ENCODE measurements around the gene IGIP. TPM values are rescaled to one million over a fixed set of nuclear protein-coding genes. Genes with fewer than 3 reads are reported as not detected.

The IGIP gene
- total RNA-seq, 4 donors from 2014 or later: 8.4 to 21.3 (median 16.8) TPM

DNA sequence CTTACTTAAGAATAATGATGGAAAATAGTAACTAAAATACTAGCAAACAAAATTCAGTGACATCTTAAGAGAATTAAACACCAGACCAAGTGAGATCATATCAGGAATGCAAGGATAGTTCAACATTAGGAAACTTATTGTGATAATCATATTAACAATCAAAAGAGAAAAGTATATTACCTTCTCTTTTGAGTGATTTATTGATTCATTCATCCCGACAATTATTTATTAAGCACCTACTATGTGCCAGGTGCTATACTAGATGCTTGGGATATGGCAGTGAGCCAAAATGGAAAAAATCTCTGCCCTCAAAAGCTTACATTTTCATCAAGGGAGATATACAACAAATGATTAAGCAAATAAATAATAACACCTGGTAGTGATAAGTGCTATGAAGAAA lies 35.5 kb upstream of the IGIP start:
- ATAC-seq (ENCODE audit: low FRiP score) (no peak), DNase-seq (ENCODE audit: low spot score) (no peak)
- TF ChIP-seq, protein P1, sequence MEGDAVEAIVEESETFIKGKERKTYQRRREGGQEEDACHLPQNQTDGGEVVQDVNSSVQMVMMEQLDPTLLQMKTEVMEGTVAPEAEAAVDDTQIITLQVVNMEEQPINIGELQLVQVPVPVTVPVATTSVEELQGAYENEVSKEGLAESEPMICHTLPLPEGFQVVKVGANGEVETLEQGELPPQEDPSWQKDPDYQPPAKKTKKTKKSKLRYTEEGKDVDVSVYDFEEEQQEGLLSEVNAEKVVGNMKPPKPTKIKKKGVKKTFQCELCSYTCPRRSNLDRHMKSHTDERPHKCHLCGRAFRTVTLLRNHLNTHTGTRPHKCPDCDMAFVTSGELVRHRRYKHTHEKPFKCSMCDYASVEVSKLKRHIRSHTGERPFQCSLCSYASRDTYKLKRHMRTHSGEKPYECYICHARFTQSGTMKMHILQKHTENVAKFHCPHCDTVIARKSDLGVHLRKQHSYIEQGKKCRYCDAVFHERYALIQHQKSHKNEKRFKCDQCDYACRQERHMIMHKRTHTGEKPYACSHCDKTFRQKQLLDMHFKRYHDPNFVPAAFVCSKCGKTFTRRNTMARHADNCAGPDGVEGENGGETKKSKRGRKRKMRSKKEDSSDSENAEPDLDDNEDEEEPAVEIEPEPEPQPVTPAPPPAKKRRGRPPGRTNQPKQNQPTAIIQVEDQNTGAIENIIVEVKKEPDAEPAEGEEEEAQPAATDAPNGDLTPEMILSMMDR (IDR thresholded peaks at IDR 0.05): no peak

DNA sequence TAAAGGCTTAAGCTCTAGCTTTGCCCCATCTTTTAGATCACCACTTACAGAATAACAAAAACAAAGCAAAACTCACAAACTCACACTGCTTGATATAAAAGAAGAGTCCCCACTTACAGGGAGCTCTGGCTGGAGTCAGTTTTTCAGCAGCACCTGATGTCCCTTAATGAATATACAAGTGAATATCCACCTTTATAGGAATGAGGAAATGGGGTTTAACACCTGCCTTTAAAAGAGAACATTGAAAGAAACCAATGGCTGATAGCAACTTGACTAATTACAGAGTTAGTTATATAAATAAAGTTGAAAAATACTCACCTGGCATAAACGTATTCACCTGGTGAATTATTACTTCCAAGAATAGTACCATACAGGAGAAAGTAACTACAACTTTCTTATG lies 32.6 kb upstream of the IGIP start:
- DNase-seq (ENCODE audit: low spot score): no peak
- TF ChIP-seq, protein P1 (IDR thresholded peaks at IDR 0.05): no peak
- no peak for ATAC-seq (ENCODE audit: low FRiP score)

DNA sequence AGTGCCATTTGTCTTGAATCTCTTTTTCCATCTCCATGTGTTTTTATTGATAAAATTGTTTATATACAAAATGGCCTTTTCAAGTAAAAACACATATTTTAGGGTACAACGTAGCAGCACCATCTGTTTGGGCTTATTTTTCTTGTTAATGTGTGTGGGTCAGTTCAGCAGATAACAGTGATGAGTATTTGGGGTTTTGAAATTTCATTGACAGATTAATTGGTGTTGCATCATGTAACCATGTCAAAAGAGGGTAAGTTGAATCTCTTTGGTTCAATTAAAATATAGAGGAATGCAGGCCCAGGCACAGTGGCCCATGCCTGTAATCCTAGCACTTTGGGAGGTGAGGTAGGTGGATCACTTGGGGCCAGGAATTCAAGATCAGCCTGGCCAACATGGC lies 31.9 kb upstream of the IGIP start:
- DNase-seq (ENCODE audit: low spot score): no peak

DNA sequence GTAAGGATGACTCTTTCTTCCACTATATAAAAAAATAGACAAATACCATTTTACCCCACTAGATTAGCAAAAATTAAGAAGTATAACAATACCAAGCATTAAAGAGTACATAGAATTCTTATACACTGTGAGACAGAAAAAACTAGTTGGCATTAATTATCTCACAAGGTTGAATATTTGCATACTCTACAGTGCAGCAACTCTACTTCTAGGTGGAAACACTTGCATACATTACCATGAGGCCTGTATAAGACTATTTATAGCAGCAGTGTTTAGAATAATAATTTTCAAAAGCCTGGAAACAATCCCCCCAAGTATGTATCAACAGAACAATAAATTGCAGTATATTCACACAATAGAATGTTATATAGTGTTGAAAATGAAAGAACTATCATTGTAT lies 30.8 kb upstream of the IGIP start:
- TF ChIP-seq, protein P1 (IDR thresholded peaks at IDR 0.05): no peak
- DNase-seq (ENCODE audit: low spot score) (no peak), ATAC-seq (ENCODE audit: low FRiP score) (no peak)

More for the DNA sequence above, 31.9 kb upstream of the IGIP start:
- no peak for ATAC-seq (ENCODE audit: low FRiP score)
- TF ChIP-seq, protein P1 (IDR thresholded peaks at IDR 0.05): no peak

DNA sequence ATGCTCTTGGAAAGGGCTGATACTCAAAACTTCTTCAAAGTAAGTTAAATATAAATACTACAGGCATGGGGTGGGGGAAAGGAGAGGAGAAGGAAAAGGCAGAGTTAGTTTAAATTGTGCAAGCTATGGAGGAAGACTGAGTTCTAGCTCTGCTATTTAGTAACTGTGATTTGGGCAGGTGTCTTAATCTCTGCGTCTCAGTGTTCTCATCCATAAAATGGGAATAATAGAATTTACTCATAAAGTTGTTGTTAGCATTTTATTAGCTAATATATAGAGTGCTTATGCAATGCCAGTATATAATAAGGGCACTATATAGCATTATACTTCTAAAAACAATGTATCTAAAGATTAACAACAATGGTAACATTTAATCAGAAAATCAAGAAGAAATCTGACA lies 24.6 kb upstream of the IGIP start:
- DNase-seq (ENCODE audit: low spot score) (no peak), ATAC-seq (ENCODE audit: low FRiP score) (no peak)
- TF ChIP-seq, protein P1 (IDR thresholded peaks at IDR 0.05): no peak

DNA sequence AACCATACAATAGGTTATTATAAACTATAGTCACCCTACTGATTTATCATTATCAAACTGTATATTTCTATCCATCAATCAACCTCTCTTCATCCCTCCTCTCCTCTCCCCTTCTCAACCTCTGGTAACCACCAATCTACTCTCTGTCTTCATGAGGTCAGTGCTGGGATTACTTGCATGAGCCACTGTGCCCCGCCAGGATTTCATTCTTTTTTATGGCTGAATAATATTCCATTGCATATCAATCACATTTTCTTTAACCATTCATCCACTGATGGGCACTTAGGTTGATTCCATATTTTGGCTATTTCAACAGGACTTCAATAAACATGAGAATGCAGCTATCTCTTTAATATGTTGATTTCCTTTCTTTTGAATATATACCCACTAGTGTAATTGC lies 22.6 kb upstream of the IGIP start:
- ATAC-seq (ENCODE audit: low FRiP score) (no peak), DNase-seq (ENCODE audit: low spot score) (no peak)
- TF ChIP-seq, protein P1 (IDR thresholded peaks at IDR 0.05): no peak

DNA sequence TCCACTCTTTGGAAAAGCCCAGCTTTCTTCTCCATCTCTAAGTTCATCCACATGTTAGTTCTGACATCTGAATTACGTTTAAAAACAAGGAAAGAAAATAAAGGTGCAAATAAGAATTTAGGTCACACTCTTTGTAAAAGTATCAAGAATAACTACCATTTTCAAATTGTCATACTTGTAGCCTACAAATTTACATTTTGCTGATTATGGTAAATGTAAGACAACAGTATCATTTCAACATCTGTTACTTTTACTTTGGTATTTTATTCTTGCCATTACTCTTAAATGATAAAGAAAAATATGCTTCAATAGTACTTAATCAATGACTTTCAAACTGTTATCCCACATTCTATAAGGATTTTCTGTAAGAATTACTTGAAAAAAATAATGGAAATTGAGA lies 21.6 kb upstream of the IGIP start:
- DNase-seq (ENCODE audit: low spot score) (no peak), ATAC-seq (ENCODE audit: low FRiP score) (no peak)
- TF ChIP-seq, protein P1 (IDR thresholded peaks at IDR 0.05): no peak
